ENCODE results near the gene CAMK1G.

- TF ChIP-seq CTCF (IDR thresholded peaks at IDR 0.05) (no peak), ZFX (IDR thresholded peaks at IDR 0.05; ENCODE audit: borderline replicate concordance) (no peak)
These were observed 76.4 kb downstream of the CAMK1G start for GRCh38 chr1:209659909-209660308.
